Measurements from ENCODE around the gene GTPBP3. TPM values are rescaled to one million over a fixed set of nuclear protein-coding genes. Genes with fewer than 3 reads are reported as not detected.

GTPBP3 gene
- total RNA-seq, 2 experiments from 2014 or later: 40.4 to 44.4 TPM

Other genes starting within 250 kb of the GTPBP3 start
- gene USE1, start 122.2 kb upstream of the GTPBP3 start, total RNA-seq: 10 to 100 TPM; 22.1 to 23.6 TPM
- gene OCEL1, start 111.3 kb upstream of the GTPBP3 start, total RNA-seq: 10 to 100 TPM; 23.3 to 27.4 TPM
- 1 to 10 TPM; 2.7 to 4.7 TPM for gene NR2F6, start 91.6 kb upstream of the GTPBP3 start, total RNA-seq
- not detected for gene USHBP1, start 72.8 kb upstream of the GTPBP3 start, total RNA-seq
- gene BABAM1, start 70.1 kb upstream of the GTPBP3 start, total RNA-seq: 100 to 1,000 TPM; 113 to 117 TPM
- gene ANKLE1, start 55.7 kb upstream of the GTPBP3 start, total RNA-seq: 10 to 100 TPM in 1 of 2 experiments, 1 to 10 TPM in 1; 9.2 to 17.2 TPM
- gene ABHD8, start 34.1 kb upstream of the GTPBP3 start, total RNA-seq: 10 to 100 TPM; 10.1 to 10.7 TPM
- 100 to 1,000 TPM in 1 of 2 experiments, 10 to 100 TPM in 1; 94.7 to 115 TPM for gene MRPL34, start 31.7 kb upstream of the GTPBP3 start, total RNA-seq
- gene DDA1, start 28.0 kb upstream of the GTPBP3 start, total RNA-seq: 10 to 100 TPM; 47.7 to 58.9 TPM
- gene ANO8, start 2.7 kb upstream of the GTPBP3 start, total RNA-seq: 10 to 100 TPM; 11.0 to 18.7 TPM
- gene PLVAP, start 39.8 kb downstream of the GTPBP3 start, total RNA-seq: not detected
- gene CCDC194, start 56.6 kb downstream of the GTPBP3 start, total RNA-seq: 1 to 10 TPM; 4.3 to 5.9 TPM
- gene BST2, start 68.1 kb downstream of the GTPBP3 start, total RNA-seq: 100 to 1,000 TPM; 298 to 361 TPM
- gene MVB12A, start 82.5 kb downstream of the GTPBP3 start, total RNA-seq: 10 to 100 TPM; 40.4 to 51.1 TPM
- gene TMEM221, start 111.1 kb downstream of the GTPBP3 start, total RNA-seq: not detected
- not detected for gene NXNL1, start 123.4 kb downstream of the GTPBP3 start, total RNA-seq
- 1 to 10 TPM; 1.5 to 2.1 TPM for gene SLC27A1, start 133.0 kb downstream of the GTPBP3 start, total RNA-seq
- gene PGLS, start 174.1 kb downstream of the GTPBP3 start, total RNA-seq: 10 to 100 TPM; 59.3 to 65.4 TPM
- gene COLGALT1, start 218.1 kb downstream of the GTPBP3 start, total RNA-seq: 10 to 100 TPM; 52.2 to 65.2 TPM